HuH-7.5 (cell line): ENCODE data around the gene ZNF547.

Experiments
- DNase-seq: peaks from one replicate; pipeline ENCODE4 v3.0.0; 2011; ENCODE audit warnings: low spot score

ZNF547 gene

DNA sequence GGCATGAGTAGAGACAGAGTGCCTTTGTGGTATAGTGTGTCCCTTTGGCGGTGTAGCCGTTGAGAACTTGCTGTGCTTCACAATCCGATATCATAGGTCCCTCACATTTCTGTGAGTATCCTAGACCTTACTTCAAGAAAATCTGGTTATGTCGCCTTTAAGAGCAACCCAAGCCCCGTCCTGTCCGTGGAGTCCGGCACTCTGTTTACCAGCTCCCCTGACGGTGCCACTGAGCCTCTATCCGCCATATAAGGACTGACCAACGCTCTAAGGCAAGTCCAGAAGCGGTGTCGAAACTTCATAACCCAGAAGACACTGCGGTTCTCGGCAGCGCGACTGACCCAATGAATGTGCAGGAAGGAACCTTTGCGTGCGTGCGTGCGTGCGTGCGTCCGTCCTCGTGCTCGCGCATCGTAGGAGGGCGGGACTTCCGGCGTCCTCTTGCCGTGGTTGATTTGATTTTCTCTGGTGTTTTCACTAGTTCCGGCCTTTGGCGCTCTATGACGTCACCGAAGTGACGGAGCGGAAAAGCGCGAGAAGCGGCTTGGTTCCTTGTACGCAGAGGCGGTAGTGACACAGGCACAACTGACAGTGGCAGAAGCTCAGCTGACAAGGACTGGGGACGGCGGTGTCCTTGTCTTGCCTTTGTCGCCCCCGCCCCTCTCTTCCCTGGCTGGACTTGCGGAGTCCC, at the start of gene ZNF547, which contains the start of gene TRAPPC2B:
Gene ZNF547, plus strand, starts transcription at position 555 of the 691 bp plus-strand sequence. CDS start 5,005 bp downstream, outside the sequence.
Gene TRAPPC2B, plus strand, starts transcription at position 555 of the 691 bp plus-strand sequence. CDS start 1,283 bp downstream, outside the sequence.
- peak; percentile 86 for DNase-seq

GRCh38 chr19:57314146-57314545, 49.2 kb upstream of the ZNF547 start:
- no peak for DNase-seq

- no peak for DNase-seq
Measured at GRCh38 chr19:57317503-57317902, 45.8 kb upstream of the ZNF547 start.

DNA sequence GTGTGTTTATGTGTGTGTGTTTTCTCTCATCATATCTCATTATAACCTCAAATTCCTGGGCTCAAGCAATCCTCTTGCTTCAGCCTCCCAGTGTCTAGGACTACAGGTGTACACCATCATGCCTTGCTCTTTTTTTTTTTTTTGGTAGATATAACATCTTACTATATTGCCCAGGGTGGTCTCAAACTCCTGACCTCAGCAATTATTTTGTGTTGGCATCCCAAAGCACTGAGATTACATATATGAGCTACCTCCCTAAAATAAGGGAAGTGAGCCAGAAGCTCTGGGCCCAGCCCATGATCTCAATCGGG, 43.5 kb upstream of the ZNF547 start:
- no peak for DNase-seq

DNA sequence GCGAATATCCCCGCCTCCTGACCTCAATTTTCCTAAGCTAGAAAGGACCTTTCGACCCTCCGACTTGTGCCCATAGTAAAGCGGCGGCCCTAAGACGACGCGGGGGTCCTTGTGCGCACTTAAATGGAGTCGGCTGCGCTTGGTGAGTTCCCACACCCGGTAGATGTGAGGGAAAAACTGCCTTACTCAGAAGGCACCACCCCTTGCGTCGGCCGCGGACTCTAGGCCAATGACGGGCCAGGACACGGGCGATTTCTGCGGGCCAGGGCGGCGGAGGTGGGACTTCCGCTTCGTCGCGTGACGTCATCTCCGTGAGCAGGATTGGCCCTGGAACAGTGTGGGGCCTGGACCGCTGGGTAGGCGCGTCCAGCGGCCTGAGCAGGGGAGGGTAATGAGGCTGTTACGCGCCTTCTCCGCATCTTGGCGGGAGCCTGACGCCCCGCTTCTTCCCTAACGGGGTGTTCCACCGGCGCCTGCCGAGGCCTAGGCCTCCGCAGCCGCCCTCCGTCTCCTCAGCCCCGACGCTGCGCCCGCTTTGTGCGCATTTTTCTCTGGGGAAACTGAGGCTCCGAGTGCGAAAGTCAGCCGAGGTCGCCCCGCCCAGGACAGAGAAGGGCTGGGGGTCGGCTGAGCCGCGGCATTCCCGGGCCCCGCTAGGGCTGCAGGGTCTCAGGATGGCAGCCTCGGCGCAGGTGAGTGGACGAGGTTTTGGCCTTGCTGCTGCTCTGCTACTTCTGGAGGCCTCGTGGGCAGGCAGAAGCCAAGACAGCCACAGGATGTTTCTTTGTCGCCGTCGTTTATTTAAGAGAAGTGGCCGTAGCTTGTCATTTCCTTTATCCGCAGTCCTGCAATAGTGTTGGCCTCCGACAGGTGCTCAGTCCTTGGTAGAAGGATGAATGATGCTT, 42.9 kb upstream of the ZNF547 start, which contains the start of gene ZNF543:
Gene ZNF543, plus strand, starts transcription at position 293 of the 905 bp plus-strand sequence. Its CDS starts 382 bp downstream, at position 675.
- peak; percentile 98 for DNase-seq

DNA sequence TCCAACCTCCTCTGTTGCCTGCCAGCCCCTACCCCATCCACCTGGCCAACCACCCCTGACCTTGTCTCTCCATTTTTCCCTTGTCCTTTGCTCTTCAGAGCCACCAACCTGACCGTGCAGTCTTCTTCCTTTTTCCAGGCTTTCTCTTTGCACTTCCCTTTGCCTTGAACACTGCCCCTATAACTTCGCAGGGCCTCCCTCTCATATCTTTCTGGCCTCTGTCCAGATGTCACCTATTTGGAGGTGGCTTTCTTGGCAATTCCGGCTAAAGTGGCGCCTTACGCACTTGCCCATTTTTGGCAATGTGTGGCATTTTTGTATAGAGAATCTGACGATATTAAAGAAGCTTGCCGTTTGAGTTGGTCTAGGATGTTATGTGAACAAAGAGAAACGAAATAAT, 42.2 kb upstream of the ZNF547 start:
- no peak for DNase-seq

- DNase-seq, result no peak
Measured at GRCh38 chr19:57321751-57322150, 41.6 kb upstream of the ZNF547 start.

DNA sequence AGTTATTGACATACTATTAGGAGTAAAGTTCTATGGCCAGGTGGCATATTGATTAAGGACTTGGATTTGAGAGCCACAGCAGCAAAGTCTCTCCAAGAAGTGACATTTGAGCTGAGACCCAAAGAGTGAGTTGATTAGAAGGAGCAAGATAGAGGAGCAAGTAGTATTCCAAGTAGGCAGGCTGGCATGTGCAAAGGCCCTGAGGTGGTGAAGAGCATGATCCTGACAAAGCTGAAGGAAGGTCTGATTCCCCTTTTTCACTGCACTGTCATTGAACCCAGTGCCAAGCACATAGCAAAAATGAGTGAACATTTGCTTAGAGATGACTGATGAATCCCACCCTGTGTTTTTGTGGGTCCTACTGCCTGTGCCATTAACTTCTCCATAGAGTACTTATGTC, 38.4 kb upstream of the ZNF547 start:
- DNase-seq, result no peak

DNA sequence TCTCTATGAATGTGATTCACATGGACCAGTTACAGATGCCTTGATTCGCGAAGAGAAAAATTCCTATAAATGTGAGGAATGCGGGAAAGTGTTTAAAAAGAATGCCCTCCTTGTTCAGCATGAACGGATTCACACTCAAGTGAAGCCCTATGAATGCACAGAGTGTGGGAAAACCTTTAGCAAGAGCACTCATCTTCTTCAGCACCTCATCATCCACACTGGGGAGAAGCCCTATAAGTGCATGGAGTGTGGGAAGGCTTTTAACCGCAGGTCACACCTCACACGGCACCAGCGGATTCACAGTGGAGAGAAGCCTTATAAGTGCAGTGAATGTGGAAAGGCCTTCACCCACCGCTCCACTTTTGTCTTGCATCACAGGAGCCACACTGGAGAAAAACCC, 35.4 kb upstream of the ZNF547 start:
- no peak for DNase-seq

- DNase-seq, result no peak
Measured at GRCh38 chr19:57334191-57334590, 29.2 kb upstream of the ZNF547 start.

DNA sequence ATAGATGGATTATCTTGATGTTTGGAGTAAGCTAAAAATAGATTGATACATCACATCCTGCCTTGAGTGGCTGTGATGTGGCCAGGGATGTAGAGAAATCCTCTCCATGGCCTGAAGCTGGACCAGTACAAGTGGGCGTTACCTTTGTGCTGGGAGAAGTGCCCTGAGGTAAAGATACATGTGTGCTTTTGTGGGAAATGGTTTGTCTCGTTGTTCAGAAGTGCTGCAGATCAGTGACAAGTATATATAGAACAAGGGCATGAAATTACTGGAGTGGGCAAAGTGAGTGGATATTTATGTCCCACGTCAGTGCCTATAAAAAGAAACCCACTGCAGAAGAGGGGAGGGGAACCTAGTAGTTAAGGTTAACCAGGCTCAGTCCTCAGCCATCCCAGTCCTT, 24.5 kb upstream of the ZNF547 start:
- no peak for DNase-seq

GRCh38 chr19:57342582-57342981, 20.8 kb upstream of the ZNF547 start:
- DNase-seq, result no peak

GRCh38 chr19:57348136-57348535, 15.2 kb upstream of the ZNF547 start:
- DNase-seq, result no peak

DNA sequence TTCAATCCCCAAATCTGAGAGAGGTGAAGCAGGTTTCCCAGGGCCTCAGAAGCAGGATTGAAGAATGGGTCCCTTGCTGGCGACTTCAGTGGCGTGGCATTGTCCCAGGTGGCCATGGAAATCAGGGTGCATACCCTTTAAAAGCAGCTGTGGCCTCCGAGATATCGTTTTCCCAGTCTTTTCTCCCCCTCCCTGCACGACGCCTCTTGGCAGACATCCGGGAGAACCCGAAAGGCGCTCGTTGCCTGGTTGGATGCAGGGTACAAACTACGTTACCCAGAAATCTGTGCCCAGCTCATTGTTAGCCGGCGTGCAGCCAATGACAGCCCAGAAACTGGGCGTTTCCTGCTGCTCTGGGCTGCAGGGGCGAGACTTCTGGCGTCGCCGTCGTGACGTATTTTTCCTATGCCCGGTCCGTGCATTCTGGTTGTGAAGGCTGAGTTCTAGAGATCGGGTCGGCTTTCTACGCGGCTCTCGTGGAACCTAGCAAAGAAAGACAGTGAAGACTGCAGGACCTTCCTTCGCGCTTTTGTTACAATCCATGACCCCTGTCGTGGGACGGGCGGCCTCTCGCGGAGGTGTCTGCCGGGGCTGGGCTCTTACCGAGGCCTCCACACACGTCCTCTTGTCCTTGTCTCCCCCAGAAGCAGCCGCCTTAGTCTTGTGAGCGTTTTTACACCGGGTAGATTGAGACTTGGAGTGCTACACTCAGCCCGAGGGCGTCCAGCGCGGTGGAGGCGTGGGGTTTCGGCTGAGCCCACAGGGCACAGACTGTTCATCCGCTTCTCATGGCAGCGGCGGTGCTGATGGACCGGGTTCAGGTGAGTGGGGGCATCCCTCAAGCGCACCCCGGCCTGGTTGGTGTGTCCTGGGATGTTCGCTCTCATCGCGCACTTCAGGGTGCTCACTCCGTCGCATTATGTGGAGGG, 12.2 kb upstream of the ZNF547 start, which contains the start of gene ZNF304:
Gene ZNF304, plus strand, starts transcription at position 395 of the 929 bp plus-strand sequence. Its CDS starts 394 bp downstream, at position 789.
- DNase-seq, result peak; percentile 89

DNA sequence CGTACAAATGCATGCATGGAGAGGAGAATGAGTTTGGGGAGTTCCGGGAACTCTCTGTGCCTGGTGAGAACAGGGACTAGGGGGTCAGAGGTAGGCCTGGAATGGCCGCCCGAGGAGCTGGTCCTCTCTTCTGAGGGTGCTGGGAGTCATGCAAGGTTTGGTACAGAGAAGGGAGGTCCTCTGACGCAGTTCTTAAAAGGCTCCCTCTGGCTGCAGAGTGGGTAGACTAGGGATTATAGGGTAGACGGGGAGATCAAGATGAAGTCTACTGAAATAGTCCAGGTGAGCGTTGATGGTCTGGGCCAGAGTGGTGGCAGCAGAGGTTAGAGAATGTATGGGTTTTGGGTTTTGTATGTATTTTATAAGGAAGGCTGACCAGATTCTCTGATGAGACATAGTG, 11.5 kb upstream of the ZNF547 start:
- no peak for DNase-seq

DNA sequence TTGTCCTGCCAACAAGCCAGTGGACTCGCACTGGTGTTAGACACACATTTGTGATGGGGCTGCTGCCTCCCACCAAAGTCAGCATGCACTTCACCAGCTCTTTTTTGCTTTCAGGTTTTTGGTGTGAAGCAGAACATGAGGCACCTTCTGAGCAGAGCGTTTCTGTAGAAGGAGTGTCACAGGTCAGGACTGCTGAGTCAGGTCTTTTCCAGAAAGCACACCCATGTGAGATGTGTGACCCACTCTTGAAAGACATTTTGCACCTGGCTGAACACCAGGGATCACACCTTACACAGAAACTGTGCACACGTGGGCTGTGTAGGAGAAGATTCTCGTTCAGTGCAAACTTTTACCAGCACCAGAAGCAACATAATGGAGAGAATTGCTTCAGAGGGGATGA, 7.4 kb upstream of the ZNF547 start:
- DNase-seq, result no peak

DNA sequence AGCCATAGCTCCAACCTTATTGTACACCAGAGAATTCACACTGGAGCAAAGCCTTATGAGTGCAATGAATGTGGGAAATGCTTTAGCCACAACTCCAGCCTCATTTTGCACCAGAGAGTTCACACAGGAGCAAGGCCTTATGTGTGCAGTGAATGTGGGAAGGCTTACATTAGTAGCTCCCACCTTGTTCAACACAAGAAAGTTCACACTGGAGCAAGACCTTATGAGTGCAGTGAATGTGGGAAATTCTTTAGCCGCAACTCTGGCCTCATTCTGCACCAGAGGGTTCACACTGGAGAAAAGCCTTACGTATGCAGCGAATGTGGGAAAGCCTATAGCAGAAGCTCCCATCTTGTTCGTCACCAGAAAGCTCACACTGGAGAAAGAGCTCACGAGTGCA, 5.9 kb upstream of the ZNF547 start:
- DNase-seq, result no peak

DNA sequence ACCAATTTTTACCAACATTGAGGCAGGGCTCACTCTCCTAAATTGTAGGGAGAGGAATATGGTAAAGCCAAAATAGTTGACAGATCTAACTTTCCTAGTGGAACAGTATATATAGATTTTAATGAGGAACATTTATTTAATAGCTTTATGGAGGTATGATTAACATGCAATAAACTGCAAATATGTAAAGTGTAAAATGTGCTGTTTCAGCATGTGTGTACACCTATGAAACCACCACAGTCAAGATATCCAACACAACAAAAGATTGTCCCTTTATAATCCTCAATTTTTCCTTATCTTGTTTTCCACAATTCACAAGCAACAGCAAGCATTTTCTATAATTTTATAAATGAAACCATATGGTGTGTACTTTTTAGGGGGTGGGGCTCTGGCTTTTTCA, 4.1 kb upstream of the ZNF547 start:
- no peak for DNase-seq

- no peak for DNase-seq
Measured at GRCh38 chr19:57362419-57362818, 932 bp upstream of the ZNF547 start.

GRCh38 chr19:57363688-57364181, 384 bp downstream of the ZNF547 start:
- DNase-seq, result no peak

DNA sequence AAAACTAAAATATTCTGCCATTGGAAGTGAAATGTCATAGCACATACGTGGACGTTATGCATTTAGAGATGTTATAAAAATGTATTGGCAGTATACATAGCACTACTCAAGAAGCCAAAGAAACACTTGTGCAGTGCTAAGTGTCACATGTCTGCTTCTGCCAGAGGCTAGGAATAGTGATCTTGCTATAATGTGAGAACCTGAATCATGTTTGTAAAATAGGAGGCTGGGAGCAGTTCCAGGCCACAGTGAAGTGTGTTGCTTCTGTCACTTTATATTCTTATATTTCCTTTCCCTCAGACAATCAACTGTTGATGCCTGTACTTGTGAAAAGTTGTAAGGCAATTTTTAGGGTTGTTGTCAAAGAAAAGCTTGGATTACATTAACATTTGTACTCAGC, 3.4 kb downstream of the ZNF547 start:
- DNase-seq, result no peak

GRCh38 chr19:57374179-57374578, 10.8 kb downstream of the ZNF547 start:
- DNase-seq, result no peak
